HG02763 (cell line): ENCODE data around the gene RACGAP1.

ENCODE experiments used
- ATAC-seq: cut with Tn5 transposase; IDR thresholded peaks from one replicate; pipeline ENCODE4 v1.9.1; 2021; ENCODE audit warnings: mild to moderate bottlenecking, moderate library complexity; ENCODE audit not compliant: unreplicated experiment

Gene RACGAP1

GRCh38 chr12:50056639-50056976 is 31.3 kb upstream of the RACGAP1 start:
- ATAC-seq: no peak

DNA sequence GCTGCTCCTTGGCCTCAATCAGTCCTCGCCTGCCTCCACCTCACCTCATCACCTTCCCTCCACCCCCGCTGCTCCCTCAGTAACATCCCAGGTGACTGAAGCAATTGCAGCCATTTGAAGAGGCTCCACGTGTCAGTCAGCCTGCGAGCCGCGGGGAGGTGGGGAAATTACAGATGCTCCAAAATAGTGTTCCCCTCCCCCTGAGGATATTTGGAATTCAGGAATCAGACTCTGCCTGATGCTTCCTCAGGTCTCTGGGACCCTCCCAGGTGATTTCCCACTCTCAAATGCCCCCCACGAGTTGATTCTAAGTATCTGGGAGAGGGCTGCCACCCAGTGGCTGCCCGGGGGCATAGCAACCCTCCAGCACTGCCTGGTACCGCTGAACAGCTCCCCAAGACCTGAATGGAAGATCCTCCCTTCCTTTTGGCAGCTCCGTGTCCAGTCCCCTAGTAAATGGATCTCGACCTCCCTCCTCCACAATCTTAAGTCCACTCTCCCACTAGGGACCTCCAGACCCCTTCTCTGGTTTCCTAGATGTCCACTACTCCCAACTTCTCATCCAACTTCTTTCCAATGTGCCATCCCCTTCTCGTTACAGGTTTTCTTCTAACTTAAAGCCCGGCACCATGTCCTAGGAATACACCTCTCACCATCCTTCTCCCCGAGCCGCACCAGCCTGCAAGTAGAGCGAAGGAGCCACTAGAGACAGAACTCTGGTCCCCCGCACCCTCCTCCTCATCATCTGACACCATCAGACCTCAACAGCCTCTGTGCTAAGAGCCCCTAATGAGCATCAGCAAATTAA is 30.7 kb upstream of the RACGAP1 start:
- no peak for ATAC-seq

DNA sequence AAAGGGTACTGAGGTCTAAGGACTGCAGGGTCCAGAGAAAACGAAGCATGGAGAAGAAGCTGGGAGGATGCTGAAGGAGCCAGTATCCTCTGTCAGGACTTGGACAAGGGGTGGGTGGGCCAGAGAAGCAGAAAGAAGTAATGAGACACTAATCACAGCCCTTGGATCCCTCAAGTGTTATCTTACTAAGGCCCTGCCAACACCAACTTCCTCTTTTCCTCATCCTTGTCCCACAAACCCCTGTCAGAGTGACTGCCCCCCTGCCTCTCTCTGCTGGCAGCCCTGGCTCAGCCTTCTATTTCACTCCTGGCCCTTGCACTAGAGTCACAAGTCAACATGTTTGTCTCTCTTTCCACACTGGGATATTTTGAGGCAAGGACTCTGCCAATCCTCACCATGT is 28.3 kb upstream of the RACGAP1 start:
- ATAC-seq: no peak

GRCh38 chr12:50052964-50053363 is 27.7 kb upstream of the RACGAP1 start:
- ATAC-seq: no peak

GRCh38 chr12:50052544-50052943 is 27.2 kb upstream of the RACGAP1 start:
- ATAC-seq: no peak

GRCh38 chr12:50051101-50051806 is 26.0 kb upstream of the RACGAP1 start:
- no peak for ATAC-seq

- no peak for ATAC-seq
These were observed 25.3 kb upstream of the RACGAP1 start for GRCh38 chr12:50050410-50051098.

DNA sequence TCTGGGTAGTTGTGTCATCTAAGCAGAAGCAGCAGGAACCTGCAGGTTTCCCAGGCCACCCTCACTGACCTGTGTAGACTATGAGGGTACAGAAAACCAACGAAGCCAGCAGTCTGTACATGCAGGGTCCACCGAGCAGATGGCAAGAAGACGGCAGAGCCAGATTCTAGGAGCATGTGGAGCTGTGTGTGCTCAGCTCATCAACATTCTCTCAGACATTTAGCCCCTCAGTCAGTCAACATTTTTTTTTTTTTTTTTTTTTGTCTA is 24.8 kb upstream of the RACGAP1 start:
- no peak for ATAC-seq

GRCh38 chr12:50049254-50050118 is 24.2 kb upstream of the RACGAP1 start:
- ATAC-seq: no peak

GRCh38 chr12:50047693-50048250 is 22.5 kb upstream of the RACGAP1 start:
- no peak for ATAC-seq

GRCh38 chr12:50043854-50044253 is 18.6 kb upstream of the RACGAP1 start:
- no peak for ATAC-seq

DNA sequence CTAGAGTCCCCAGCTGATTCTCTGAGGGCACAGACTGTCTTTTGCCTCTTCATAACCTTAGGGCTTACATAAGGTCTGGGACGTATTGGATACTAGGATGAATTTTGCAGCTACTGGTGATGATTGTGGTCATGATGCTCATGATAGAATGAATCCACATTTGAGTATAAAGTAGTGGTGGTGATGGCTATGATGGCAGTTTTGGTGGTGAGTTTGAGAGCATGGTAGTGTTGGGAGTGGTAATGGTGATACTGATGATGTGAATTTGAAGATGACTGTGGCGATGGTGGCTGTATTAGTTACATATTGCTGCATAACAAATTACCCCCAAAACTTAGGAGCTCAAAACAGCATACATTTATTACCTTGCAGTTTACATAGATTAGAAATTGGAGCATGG is 18.0 kb upstream of the RACGAP1 start:
- ATAC-seq: no peak

DNA sequence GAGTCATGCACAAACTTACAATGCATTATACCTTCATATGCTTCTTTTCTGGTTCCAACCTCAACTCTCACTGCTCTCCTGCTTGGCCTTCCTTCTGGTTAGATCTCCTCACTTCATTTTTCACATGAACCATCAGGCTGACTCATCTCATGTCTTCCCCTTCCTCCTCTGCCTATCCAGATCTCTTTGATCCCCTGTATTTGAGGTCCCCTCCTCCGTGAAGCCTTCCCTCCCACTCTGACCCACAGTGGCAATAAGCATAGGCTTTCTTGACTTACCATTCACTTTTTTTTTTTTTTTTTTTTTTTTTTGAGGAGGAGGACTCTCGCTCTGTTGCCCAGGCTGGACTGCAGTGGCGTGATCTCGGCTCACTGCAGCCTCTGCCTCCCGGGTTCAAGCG is 17.4 kb upstream of the RACGAP1 start:
- ATAC-seq: no peak

DNA sequence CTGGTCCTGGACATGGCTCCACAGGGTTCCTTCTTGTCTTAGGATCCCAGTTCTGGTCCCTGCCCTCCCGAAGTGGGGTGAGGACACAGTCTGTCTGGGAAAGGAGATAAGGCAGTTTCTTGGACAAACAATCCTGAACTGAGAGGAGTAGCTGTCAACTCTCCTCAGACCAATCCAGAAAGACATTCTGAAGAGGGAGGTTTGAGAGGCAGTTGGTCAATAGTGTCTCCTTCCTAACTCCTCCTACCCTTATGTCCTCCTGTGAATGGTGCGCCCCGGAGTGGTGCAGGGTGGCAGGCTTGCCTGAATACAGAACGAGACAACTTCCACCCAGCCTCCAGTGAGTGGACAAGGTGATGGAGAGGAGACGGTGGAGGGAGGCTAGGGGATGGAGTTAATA is 16.7 kb upstream of the RACGAP1 start:
- ATAC-seq: no peak

DNA sequence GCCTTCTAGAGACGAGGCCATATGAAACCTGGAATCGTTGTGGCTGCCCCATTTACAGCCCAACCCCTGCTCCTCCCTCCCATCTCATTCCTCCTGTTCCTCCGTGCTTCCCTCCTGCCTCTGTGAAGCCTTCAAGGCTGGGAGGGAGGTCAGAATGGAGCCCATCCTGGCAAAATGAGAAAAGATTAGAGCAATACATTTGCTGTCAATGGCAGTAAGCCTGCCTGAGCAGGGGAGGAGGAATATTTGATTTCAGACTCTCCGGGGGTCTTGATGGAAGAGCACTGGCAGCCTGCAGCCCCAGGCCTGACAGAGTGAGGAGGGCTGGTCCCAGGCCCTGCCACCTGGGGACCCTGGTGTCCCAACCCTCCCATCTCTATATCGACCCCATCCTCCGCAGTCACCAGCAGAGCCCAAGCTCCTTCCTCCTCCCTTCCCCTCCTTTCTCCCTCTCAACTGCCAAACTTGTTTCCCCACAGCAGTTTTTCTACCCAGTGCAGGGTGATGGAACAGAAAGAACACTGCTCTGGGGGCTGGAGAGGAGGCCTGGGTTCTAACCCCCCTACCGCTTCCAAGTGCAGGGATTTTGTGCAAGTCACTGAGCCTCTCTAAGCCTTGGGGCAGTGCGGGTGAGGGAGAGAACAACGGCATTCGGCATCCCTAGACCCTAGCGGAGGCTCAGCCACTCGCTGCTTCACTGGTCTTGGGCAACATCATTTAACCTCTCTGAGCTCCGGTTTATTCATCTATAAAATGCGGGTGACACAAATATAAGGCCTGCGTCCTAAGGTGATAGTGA is 16.0 kb upstream of the RACGAP1 start:
- ATAC-seq: no peak

GRCh38 chr12:50040657-50041056 is 15.4 kb upstream of the RACGAP1 start:
- no peak for ATAC-seq

GRCh38 chr12:50039151-50039835 is 14.0 kb upstream of the RACGAP1 start:
- no peak for ATAC-seq

GRCh38 chr12:50038336-50038735 is 13.0 kb upstream of the RACGAP1 start:
- no peak for ATAC-seq

- ATAC-seq: no peak
These were observed 7.7 kb upstream of the RACGAP1 start for GRCh38 chr12:50032854-50033581.
